LNCAP (cell line): ENCODE results near the gene OCSTAMP.

Experiments used
- TF ChIP-seq, protein P1 (sequence below): fragments of 450-650 bp; IDR thresholded peaks from 2 replicates; pipeline ENCODE4 v1.5.1; 2017; ENCODE audit warnings: mild to moderate bottlenecking

The OCSTAMP gene

GRCh38 chr20:46505506-46505905, 44.9 kb downstream of the OCSTAMP start:
- TF ChIP-seq, protein P1, sequence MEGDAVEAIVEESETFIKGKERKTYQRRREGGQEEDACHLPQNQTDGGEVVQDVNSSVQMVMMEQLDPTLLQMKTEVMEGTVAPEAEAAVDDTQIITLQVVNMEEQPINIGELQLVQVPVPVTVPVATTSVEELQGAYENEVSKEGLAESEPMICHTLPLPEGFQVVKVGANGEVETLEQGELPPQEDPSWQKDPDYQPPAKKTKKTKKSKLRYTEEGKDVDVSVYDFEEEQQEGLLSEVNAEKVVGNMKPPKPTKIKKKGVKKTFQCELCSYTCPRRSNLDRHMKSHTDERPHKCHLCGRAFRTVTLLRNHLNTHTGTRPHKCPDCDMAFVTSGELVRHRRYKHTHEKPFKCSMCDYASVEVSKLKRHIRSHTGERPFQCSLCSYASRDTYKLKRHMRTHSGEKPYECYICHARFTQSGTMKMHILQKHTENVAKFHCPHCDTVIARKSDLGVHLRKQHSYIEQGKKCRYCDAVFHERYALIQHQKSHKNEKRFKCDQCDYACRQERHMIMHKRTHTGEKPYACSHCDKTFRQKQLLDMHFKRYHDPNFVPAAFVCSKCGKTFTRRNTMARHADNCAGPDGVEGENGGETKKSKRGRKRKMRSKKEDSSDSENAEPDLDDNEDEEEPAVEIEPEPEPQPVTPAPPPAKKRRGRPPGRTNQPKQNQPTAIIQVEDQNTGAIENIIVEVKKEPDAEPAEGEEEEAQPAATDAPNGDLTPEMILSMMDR, result no peak

DNA sequence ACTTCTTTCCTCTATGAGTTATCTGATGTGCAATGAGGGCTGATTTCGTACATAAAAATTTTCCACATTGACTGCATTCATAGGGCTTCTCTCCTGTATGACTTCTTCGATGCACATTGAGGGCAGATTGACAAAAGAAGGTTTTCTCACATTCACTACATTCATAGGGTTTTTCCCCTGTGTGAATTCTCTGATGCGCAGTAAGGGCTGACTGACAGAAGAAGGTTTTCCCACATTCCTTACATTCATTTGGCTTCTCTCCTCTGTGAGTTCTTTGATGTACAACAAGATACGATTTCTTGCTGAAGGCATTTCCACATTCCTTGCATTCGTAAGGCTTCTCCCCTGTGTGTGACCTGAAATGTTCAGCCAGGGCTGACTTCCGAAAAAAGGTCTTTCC, 48.5 kb downstream of the OCSTAMP start:
- TF ChIP-seq, protein P1, result no peak

- TF ChIP-seq, protein P1, result no peak
These were observed 49.0 kb downstream of the OCSTAMP start for GRCh38 chr20:46501337-46501942.

- TF ChIP-seq, protein P1, result no peak
These were observed 56.4 kb downstream of the OCSTAMP start for GRCh38 chr20:46494077-46494476.

DNA sequence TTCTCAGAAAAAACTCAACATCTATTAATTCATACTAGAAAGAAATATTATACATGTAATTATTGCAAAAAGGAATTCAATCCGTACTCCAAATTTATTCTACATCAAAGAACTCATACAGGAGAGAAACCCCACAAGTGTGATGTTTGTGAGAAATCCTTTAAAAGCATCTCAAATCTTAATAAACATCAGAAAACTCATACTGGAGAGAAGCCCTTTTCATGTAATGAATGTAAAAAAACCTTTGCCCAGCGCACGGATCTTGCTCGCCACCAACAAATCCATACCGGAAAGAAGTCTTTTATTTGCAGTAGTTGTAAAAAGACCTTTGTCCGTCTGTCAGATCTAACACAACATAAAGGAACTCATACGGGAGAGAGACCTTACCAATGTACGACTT, 59.1 kb downstream of the OCSTAMP start:
- TF ChIP-seq, protein P1, result no peak
